Tibial artery (tissue), 4 donors: ENCODE measurements around the gene TAF1C.

ENCODE experiments used
- DNase-seq, 2 donors: peaks; one replicate each; pipeline ENCODE4 v3.0.0-alpha.2; 2019
- H3K27ac ChIP-seq, 2 donors: fragments of 200-600 bp; sonication (generic) in 1 of 2; 1 replicate in 1 of 2; 2 replicates in 1 of 2; pipeline ENCODE4 v1.5.1; 2018 to 2019; ENCODE audit warnings: mild to moderate bottlenecking in 1 of 2
- H3K27me3 ChIP-seq, 2 donors: fragments of 200-600 bp; sonication (generic) in 1 of 2; one replicate each; pipeline versions ENCODE4 v1.5.1 to v1.6.0; 2016 to 2019
- H3K36me3 ChIP-seq, 3 donors: fragments of 200-600 bp; sonication (generic) in 2 of 3; one replicate each; pipeline ENCODE4 v1.5.1; 2016 to 2019; ENCODE audit warnings: mild to moderate bottlenecking in 2 of 3
- H3K4me1 ChIP-seq, 4 donors: fragments of 200-600 bp; sonication (generic) in 2 of 4; 1 replicate in 3 of 4; 2 replicates in 1 of 4; pipeline ENCODE4 v1.5.1; 2016 to 2019
- H3K4me3 ChIP-seq, 2 donors: fragments of 200-600 bp; sonication (generic) in 1 of 2; 1 replicate in 1 of 2; 2 replicates in 1 of 2; pipeline ENCODE4 v1.5.1; 2018 to 2019; ENCODE audit warnings: mild to moderate bottlenecking in 2 of 2
- H3K9me3 ChIP-seq, 3 donors: fragments of 200-600 bp; sonication (generic) in 1 of 3; one replicate each; pipeline ENCODE4 v1.5.1; 2016 to 2019
- CTCF ChIP-seq, 2 experiments: fragments of 200-600 bp in 1 of 2; fragments of 450-650 bp in 1 of 2; IDR thresholded peaks; one replicate each; pipeline ENCODE4 v1.5.1; 2017 to 2019; ENCODE audit warnings: antibody characterized with exemption in 2 of 2, mild to moderate bottlenecking in 1 of 2, moderate library complexity in 1 of 2
- intact Hi-C: fragments of 100-400 bp; cut with DNase I; formaldehyde crosslinking; loops from one replicate; pipeline ENCODE4 v1.15.0; 2023; ENCODE audit warnings: low total_unique reads

Gene TAF1C

GRCh38 chr16:84190731-84191388 lies 4.0 kb upstream of the TAF1C start, which contains the start of gene ADAD2:
Gene ADAD2, plus strand, starts transcription at chr16:84191157. Its CDS starts 74 bp downstream, at chr16:84191231.
- H3K27me3 ChIP-seq: peaks cover 0 to 17% of the 10 kb centered on the region in 2 donors
- no peak within 1 kb of the TSS for H3K4me3 ChIP-seq
- no peak within 1 kb of the TSS for H3K27ac ChIP-seq
- H3K36me3 ChIP-seq: no peaks in the 10 kb centered on the region
- intact Hi-C loops: no loop called here
- peaks cover 0 to 8% (median 2%) of the 10 kb centered on the region in 4 donors for H3K4me1 ChIP-seq
- TF ChIP-seq CTCF (IDR thresholded peaks at IDR 0.05): no peak
- DNase-seq: no peak
- no peaks in the 10 kb centered on the region for H3K9me3 ChIP-seq

GRCh38 chr16:84184775-84185174 lies 2.1 kb downstream of the TAF1C start:
- H3K9me3 ChIP-seq: no peaks in the 10 kb centered on the region
- no peaks in the 10 kb centered on the region for H3K27me3 ChIP-seq
- peaks cover 29 to 53% (median 46%) of the 10 kb centered on the region in 3 donors for H3K36me3 ChIP-seq
- DNase-seq: no peak
- no peak overlapping the region for H3K27ac ChIP-seq
- peaks cover 0 to 22% (median 10%) of the 10 kb centered on the region in 4 donors for H3K4me1 ChIP-seq
- H3K4me3 ChIP-seq: peak overlapping the region in 1 of 2 donors; percentile 94
- no peak for TF ChIP-seq CTCF (IDR thresholded peaks at IDR 0.05)
- intact Hi-C loops: loop anchor here (10.0 kb wide), 3 partner anchors 100 to 220 kb away; partner anchors contain the start of gene NECAB2

- intact Hi-C loops: loop anchor here (10.0 kb wide), 3 partner anchors 99 to 219 kb away; partner anchors contain the start of gene NECAB2
- DNase-seq: no peak
- no peak overlapping the region for H3K27ac ChIP-seq
- peaks cover 0 to 22% (median 10%) of the 10 kb centered on the region in 4 donors for H3K4me1 ChIP-seq
- H3K4me3 ChIP-seq: no peak overlapping the region
- peaks cover 35 to 60% (median 54%) of the 10 kb centered on the region in 3 donors for H3K36me3 ChIP-seq
- H3K9me3 ChIP-seq: no peaks in the 10 kb centered on the region
- no peaks in the 10 kb centered on the region for H3K27me3 ChIP-seq
- TF ChIP-seq CTCF (IDR thresholded peaks at IDR 0.05): peak in 1 of 2 experiments; percentile 11
Measured at GRCh38 chr16:84183911-84184591, 2.8 kb downstream of the TAF1C start.

GRCh38 chr16:84183572-84183875 lies 3.3 kb downstream of the TAF1C start:
- Histone ChIP-seq H3K27ac (no peak overlapping the region), H3K4me1 (peaks cover 0 to 22% (median 10%) of the 10 kb centered on the region in 4 donors), H3K9me3 (no peaks in the 10 kb centered on the region), H3K27me3 (no peaks in the 10 kb centered on the region), H3K36me3 (peaks cover 39 to 66% (median 59%) of the 10 kb centered on the region in 3 donors), H3K4me3 (no peak overlapping the region)
- no peak for TF ChIP-seq CTCF (IDR thresholded peaks at IDR 0.05)
- DNase-seq: no peak
- intact Hi-C loops: loop anchor here (10.0 kb wide), 3 partner anchors 99 to 219 kb away; partner anchors contain the start of gene NECAB2

GRCh38 chr16:84182680-84183571 lies 3.9 kb downstream of the TAF1C start:
- H3K9me3 ChIP-seq: no peaks in the 10 kb centered on the region
- no peaks in the 10 kb centered on the region for H3K27me3 ChIP-seq
- intact Hi-C loops: loop anchor here (10.0 kb wide), 3 partner anchors 98 to 218 kb away; partner anchors contain the start of gene NECAB2
- peaks cover 0 to 25% (median 13%) of the 10 kb centered on the region in 4 donors for H3K4me1 ChIP-seq
- no peak for TF ChIP-seq CTCF (IDR thresholded peaks at IDR 0.05)
- peaks cover 39 to 68% (median 63%) of the 10 kb centered on the region in 3 donors for H3K36me3 ChIP-seq
- DNase-seq: no peak
- H3K27ac ChIP-seq: no peak overlapping the region
- no peak overlapping the region for H3K4me3 ChIP-seq
